Cardiac septum (tissue), 1 donor: ENCODE data around the gene HNRNPLL. TPM values are rescaled to one million over a fixed set of nuclear protein-coding genes. Genes with fewer than 3 reads are reported as not detected.

ENCODE experiments used
- DNase-seq: peaks from one replicate; pipeline ENCODE4 v3.0.0-alpha.2; 2020; ENCODE audit warnings: low spot score
- intact Hi-C: fragments of 100-400 bp; cut with DNase I; formaldehyde crosslinking; loops from one replicate; pipeline ENCODE4 v1.14.0; 2022
- total RNA-seq: library from RNA; stranded (reverse); fragmentation: NEBNext Ultra II Directional; extraction: Animal tissue kit (Norgen Biotek cat#: 25700); gene quantifications from one replicate; pipeline ENCODE4 v1.2.1, GENCODE V29; 2021
- donor health status: DM: no; HTN: no; CAD: no.

The HNRNPLL gene
- total RNA-seq, 1 donor from 2014 or later, result 25.1 TPM

DNA sequence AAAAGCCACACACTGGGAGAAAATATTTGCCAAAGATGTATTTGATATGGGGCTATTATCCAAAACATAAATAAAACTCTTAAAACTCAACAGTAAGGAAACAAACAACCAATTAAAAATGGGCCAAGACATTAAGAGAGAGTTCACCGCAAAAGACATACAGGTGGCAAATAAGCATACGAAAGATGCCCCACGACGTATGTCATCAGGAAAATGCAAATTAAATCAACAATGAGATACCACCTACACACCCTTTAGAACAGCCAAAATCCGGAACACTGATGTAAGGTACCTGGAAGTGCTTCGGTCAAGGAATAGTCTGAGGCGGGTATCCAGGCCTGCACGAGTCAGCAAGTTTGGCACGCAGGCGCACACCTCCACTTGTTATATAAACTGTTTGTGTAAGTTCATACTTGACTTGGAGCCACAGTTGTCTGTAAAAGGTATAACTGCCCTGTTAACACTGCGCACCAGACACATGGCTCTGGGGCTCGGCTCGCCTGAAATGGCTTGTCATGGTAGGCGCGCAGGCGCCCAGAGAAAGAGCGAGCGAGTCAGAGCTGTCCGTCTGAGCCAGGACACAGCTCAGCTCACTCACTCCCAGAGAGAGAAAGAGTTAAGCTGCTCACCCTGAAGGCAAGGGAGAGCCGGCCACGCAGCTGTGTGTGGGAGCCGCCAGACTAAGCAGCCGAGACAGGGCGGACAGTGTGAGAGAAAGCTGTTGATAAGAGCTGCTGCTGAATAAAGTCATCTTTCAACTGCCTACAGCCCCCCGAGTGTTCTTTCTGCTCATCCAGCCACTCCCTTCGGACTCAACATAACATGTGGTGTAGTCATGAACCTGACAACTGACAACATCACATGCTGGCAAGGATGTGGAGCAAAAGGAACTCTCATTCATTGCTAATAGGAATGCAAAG lies 87.3 kb downstream of the HNRNPLL start:
- no peak for DNase-seq
- intact Hi-C loops, result no loop called here

DNA sequence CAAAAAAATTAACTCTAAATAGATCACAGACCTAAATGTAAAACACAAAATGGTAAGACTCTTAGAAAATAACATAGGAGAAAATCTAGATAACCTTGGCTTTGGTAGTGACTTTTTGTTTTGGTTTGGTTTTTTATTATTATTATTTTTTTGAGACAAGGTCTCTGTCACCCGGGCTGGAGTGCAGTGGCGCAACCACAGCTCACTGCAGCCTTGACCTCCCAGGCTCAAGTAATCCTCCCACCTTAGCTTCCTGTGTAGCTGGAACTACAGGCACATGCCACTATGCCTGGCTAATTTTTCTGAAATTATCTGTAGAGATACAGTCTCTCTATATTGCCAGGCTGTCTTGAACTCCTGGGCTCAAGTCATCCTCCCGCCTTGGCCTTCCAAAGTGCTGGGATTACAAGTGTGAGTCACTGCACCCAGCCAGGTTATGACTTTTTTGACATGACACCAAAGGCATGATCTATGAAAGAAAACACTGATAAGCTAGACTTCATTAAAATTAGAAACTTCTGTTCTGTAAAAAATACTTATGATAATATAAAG lies 88.0 kb downstream of the HNRNPLL start:
- intact Hi-C loops, result no loop called here
- DNase-seq, result no peak

DNA sequence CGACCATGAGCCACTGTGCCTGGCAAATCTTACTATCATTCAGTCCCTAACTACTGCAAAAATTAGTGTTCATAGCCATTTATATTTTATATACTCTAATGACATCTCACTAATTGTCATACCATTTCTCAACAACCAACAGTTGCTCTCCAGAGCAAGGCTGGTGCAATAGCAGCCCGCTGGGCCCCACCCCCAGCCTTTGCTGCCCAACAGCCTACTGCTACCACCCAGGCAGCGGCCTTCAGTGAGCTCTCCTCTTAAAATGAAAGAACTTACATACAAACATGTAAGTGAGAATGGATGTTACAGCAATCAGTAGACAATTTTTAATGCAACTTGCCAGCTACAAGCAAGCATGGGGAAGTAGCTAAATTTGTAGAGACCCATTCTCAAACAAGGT lies 90.5 kb downstream of the HNRNPLL start:
- no peak for DNase-seq
- intact Hi-C loops, result no loop called here

Other genes with a start within 250 kb of the HNRNPLL start
- 27.1 TPM for gene ATL2, start 225.7 kb downstream of the HNRNPLL start, total RNA-seq
- 8.5 TPM for gene GALM, start 63.2 kb upstream of the HNRNPLL start, total RNA-seq
- gene SRSF7, start 148.4 kb upstream of the HNRNPLL start, total RNA-seq, result 55.0 TPM
- 7.3 TPM for gene GEMIN6, start 175.3 kb upstream of the HNRNPLL start, total RNA-seq